Measurements from ENCODE around the gene TNNT1.

GRCh38 chr19:55095260-55096060 lies 53.5 kb downstream of the TNNT1 start:
- no peak for TF ChIP-seq HOXA7 (CRISPR knock-in tag; IDR thresholded peaks at IDR 0.05)
- no peak for TF ChIP-seq POLR2A (IDR thresholded peaks at IDR 0.05; ENCODE audit: low read length)
- no peak for TF ChIP-seq JUN (IDR thresholded peaks at IDR 0.05)
- TF ChIP-seq CTCF (IDR thresholded peaks at IDR 0.05) = no peak
- TF ChIP-seq RCOR1 (IDR thresholded peaks at IDR 0.05; ENCODE audit: low read depth, low read length) = no peak
- TF ChIP-seq E2F6 (IDR thresholded peaks at IDR 0.05; ENCODE audit: borderline replicate concordance, low read depth) = no peak
- no peak for TF ChIP-seq TFCP2L1 (CRISPR knock-in tag; IDR thresholded peaks at IDR 0.05)

Data from A549 (cell line).